GM12878 (cell line): ENCODE data around the gene CFAP20. TPM values are rescaled to one million over a fixed set of nuclear protein-coding genes. Genes with fewer than 3 reads are reported as not detected.

Experiments used
- ATAC-seq: fragments of 200-7000 bp; cut with Tn5 transposase; 3 replicates; pipeline ENCODE4 v1.9.1; 2020; ENCODE audit warnings: mild to moderate bottlenecking, moderate library complexity
- BruUV-seq: library from RNA; stranded (reverse); fragments of 400-500 nt; replicated peaks from 2 replicates; lab custom pipeline; 2021; lab: Mats Ljungman, UMichigan
- CTCF ChIA-PET: fragments of 300-600 bp; sonication (Branson Sonifier 250); formaldehyde crosslinking; extraction: SDS; loops from one replicate; lab custom pipeline; 2021; ENCODE audit warnings: inconsistent platforms; lab: Yijun Ruan, JAX
- POLR2A ChIA-PET: fragments of 350-600 bp; formaldehyde crosslinking; extraction: SDS; loops from one replicate; lab custom pipeline; 2021; ENCODE audit warnings: inconsistent platforms; lab: Charles Lee
- RAD21 ChIA-PET: fragments of 300-600 bp; sonication (Branson Sonifier 250); formaldehyde crosslinking; loops from one replicate; lab custom pipeline; 2023; ENCODE audit warnings: antibody characterized with exemption; ENCODE audit not compliant: unreplicated experiment; lab: Charles Lee
- SMC1A ChIA-PET: fragments of 300-600 bp; sonication (Branson Sonifier 250); formaldehyde crosslinking; loops from one replicate; lab custom pipeline; 2023; ENCODE audit not compliant: unreplicated experiment, uncharacterized antibody; lab: Charles Lee
- DNase-seq: peaks from one replicate; pipeline ENCODE4 v3.0.0-alpha.2; 2011; ENCODE audit warnings: low read depth, low spot score
- FAIRE-seq: peaks from 3 replicates; lab custom pipeline; 2011; peaks lifted over from hg19 to GRCh38; lab: Jason Lieb, UNC
- H2AFZ ChIP-seq: 2 replicates; pipeline ENCODE4 v1.6.0; 2011; ENCODE audit warnings: low read depth, low read length, control low read depth; ENCODE audit not compliant: control insufficient read depth
- H3K27ac ChIP-seq: 2 replicates; pipeline ENCODE4 v1.5.1; 2011; ENCODE audit warnings: control low read depth; ENCODE audit not compliant: control insufficient read depth, insufficient read depth
- H3K27me3 ChIP-seq, 2 experiments: replicated peaks in 1 of 2; 2 replicates each; pipeline versions ENCODE4 v1.6.0 to v1.6.1; 2011; ENCODE audit warnings: low read length in 1 of 2; ENCODE audit not compliant: control insufficient read depth in 2 of 2, insufficient read depth in 2 of 2
- H3K36me3 ChIP-seq, 2 experiments: 2 replicates each; pipeline ENCODE4 v1.5.1; 2011; ENCODE audit warnings: low read length in 1 of 2; ENCODE audit not compliant: control insufficient read depth in 2 of 2, insufficient read depth in 2 of 2
- H3K4me1 ChIP-seq: 2 replicates; pipeline ENCODE4 v1.6.1; 2011; ENCODE audit warnings: mild to moderate bottlenecking, low read length, moderate library complexity, mixed read lengths; ENCODE audit not compliant: control insufficient read depth, insufficient read depth
- H3K4me2 ChIP-seq: 2 replicates; pipeline ENCODE4 v1.6.0; 2011; ENCODE audit warnings: control low read depth; ENCODE audit not compliant: control insufficient read depth, insufficient read depth
- H3K4me3 ChIP-seq: fragments of 200-600 bp; sonication (generic); 2 replicates; pipeline ENCODE4 v1.5.1; 2016
- H3K79me2 ChIP-seq: 2 replicates; pipeline ENCODE4 v1.6.0; 2011; ENCODE audit warnings: low read length; ENCODE audit not compliant: control insufficient read depth, insufficient read depth
- H3K9ac ChIP-seq: 2 replicates; pipeline ENCODE4 v1.8.0; 2011; ENCODE audit warnings: low read length, control low read depth, mixed read lengths; ENCODE audit not compliant: control insufficient read depth, insufficient read depth
- H3K9me3 ChIP-seq: replicated peaks from 3 replicates; pipeline ENCODE4 v1.5.1; 2011; ENCODE audit warnings: mild to moderate bottlenecking, low read length; ENCODE audit not compliant: control insufficient read depth, insufficient read depth
- H4K20me1 ChIP-seq: 2 replicates; pipeline ENCODE4 v1.6.0; 2011; ENCODE audit not compliant: control insufficient read depth, insufficient read depth
- CREB1 ChIP-seq: IDR thresholded peaks from 2 replicates; pipeline ENCODE4 v1.6.1; 2012; ENCODE audit warnings: low read depth, mild to moderate bottlenecking, inconsistent platforms
- IRF4 ChIP-seq: IDR thresholded peaks from 2 replicates; pipeline ENCODE4 v1.6.1; 2011; ENCODE audit warnings: low read depth, low read length
- KLF5 ChIP-seq: fragments of 450-650 bp; IDR thresholded peaks from 2 replicates; pipeline ENCODE4 v1.6.1; 2014; ENCODE audit warnings: mild to moderate bottlenecking; ENCODE audit not compliant: partially characterized antibody
- MEF2A ChIP-seq: IDR thresholded peaks from 2 replicates; pipeline ENCODE4 v1.6.1; 2011; ENCODE audit warnings: low read depth, mild to moderate bottlenecking, low read length, moderate library complexity; ENCODE audit not compliant: insufficient read depth
- MLLT1 ChIP-seq: fragments of 450-650 bp; IDR thresholded peaks from 2 replicates; pipeline ENCODE4 v1.6.1; 2016; ENCODE audit warnings: mild to moderate bottlenecking
- REST ChIP-seq: IDR thresholded peaks from 2 replicates; pipeline ENCODE4 v1.6.1; 2012; ENCODE audit warnings: mild to moderate bottlenecking, low read depth, low read length
- SIX5 ChIP-seq: IDR thresholded peaks from 2 replicates; pipeline ENCODE4 v1.6.1; 2011; ENCODE audit warnings: mild to moderate bottlenecking, low read depth, low read length, moderate library complexity; ENCODE audit not compliant: severe bottlenecking
- SMAD1 ChIP-seq: fragments of 450-650 bp; IDR thresholded peaks from 2 replicates; pipeline ENCODE4 v1.6.1; 2018; ENCODE audit warnings: mild to moderate bottlenecking, low read depth; ENCODE audit not compliant: partially characterized antibody
- SMARCA5 ChIP-seq: fragments of 450-650 bp; IDR thresholded peaks from 2 replicates; pipeline ENCODE4 v1.6.1; 2017; ENCODE audit warnings: mild to moderate bottlenecking
- SMC3 ChIP-seq: IDR thresholded peaks from 2 replicates; pipeline ENCODE4 v1.6.1; 2011; ENCODE audit warnings: low read length, improper control_type of control experiment, borderline replicate concordance
- SUZ12 ChIP-seq: fragments of 200-600 bp; sonication (generic); IDR thresholded peaks from one replicate; pipeline ENCODE4 v1.6.1; 2018; ENCODE audit warnings: antibody characterized with exemption, mild to moderate bottlenecking; ENCODE audit not compliant: unreplicated experiment
- YBX1 ChIP-seq: fragments of 450-650 bp; IDR thresholded peaks from 2 replicates; pipeline ENCODE4 v1.6.1; 2016; ENCODE audit warnings: antibody characterized with exemption
- ZBED1 ChIP-seq: IDR thresholded peaks from 2 replicates; pipeline ENCODE4 v1.6.1; 2016; ENCODE audit warnings: borderline replicate concordance
- WGBS: methylation state at CpG from one replicate; pipeline ENCODE4 v1.1.6; 2016; ENCODE audit warnings: low lambda C conversion rate; ENCODE audit not compliant: insufficient replicate concordance, insufficient coverage; ENCODE audit errors: missing lambda C conversion rate; 5-methylcytosine and 5-hydroxymethylcytosine counted together
- in situ Hi-C: fragments of 300-500 bp; cut with MboI; formaldehyde crosslinking; loops from 9 replicates; pipeline ENCODE4 v1.14.3; 2018; ENCODE audit warnings: mixed read lengths
- intact Hi-C: fragments of 100-400 bp; cut with micrococcal nuclease; formaldehyde crosslinking; loops from one replicate; pipeline ENCODE4 v1.14.2; 2022; ENCODE audit not compliant: unreplicated experiment
- polyA plus RNA-seq, 11 experiments: library from polyadenylated mRNA; depleted of rRNA in 4 of 11; unstranded in 6 of 11; stranded (reverse) in 5 of 11; fragments of >200 nt; fragmentation: Nextera tagmentation in 4 of 11; fragmentation: Illumina TruSeq in 1 of 11; extraction: Ambion mirVana in 4 of 11; extraction: Trizol in 1 of 11; gene quantifications; 1 replicate in 1 of 11; 2 replicates in 10 of 11; pipeline versions ENCODE4 v1.2.1 to v1.2.3, GENCODE V29; 2011 to 2016; ENCODE audit warnings: inconsistent platforms in 2 of 11, missing spikeins in 2 of 11, low read depth in 1 of 11
- total RNA-seq, 4 experiments: library from RNA; depleted of rRNA in 3 of 4; stranded (reverse); fragments of >200 nt in 3 of 4; fragmentation: Illumina TruSeq in 1 of 4; extraction: Trizol in 1 of 4; gene quantifications; 2 replicates each; pipeline versions ENCODE4 v1.2.1 to v1.2.3, GENCODE V29; 2013 to 2021

The CFAP20 gene
- total and polyA plus RNA-seq, 10 of the 15 experiments (the other 5 are each of a cell fraction or from before 2014, with no cell fraction given): 10.9 to 61.7 (median 46.2) TPM

- Histone ChIP-seq H3K4me1 (peaks cover 3% of the 10 kb centered on the region; the same call in 1 of the 2 replicates), H3K4me2 (no peak overlapping the region), H3K9me3 (no peaks in the 10 kb centered on the region), H3K79me2 (no peaks in the 10 kb centered on the region), H3K36me3 (no peaks in the 10 kb centered on the region), H2AFZ (no peak overlapping the region), H4K20me1 (no peaks in the 10 kb centered on the region), H3K9ac (no peak overlapping the region), H3K27ac (no peak overlapping the region), H3K4me3 (no peak overlapping the region), H3K27me3 (no peaks in the 10 kb centered on the region)
- no peak for DNase-seq
- SMC1A ChIA-PET: interaction anchor here (1.0 to 6.2 kb wide), 5 partner anchors 8 to 22 kb away, joined by 3 to 50 read pairs (median 6); partner anchors contain the start of gene CFAP20
- CTCF ChIA-PET: interaction anchor here (0.6 to 3.5 kb wide), 6 partner anchors 10 to 18 kb away, joined by 3 to 28 read pairs (median 10); no protein-coding TSS in a partner anchor
- FAIRE-seq: no peak
- in situ Hi-C loops: no loop called here
- RAD21 ChIA-PET: interaction anchor here (1.1 to 4.0 kb wide), 3 partner anchors 14 to 83 kb away, joined by 5 to 24 read pairs (median 7); partner anchors contain the start of gene CFAP20
- POLR2A ChIA-PET: no interaction called here
- intact Hi-C loops: no loop called here
- WGBS: 94% methylated on average over 2 of the region's 2 CpGs
- no peak for ATAC-seq
- no TSS peak for BruUV-seq
- TF ChIP-seq CREB1 (no peak), SMAD1 (no peak), SMC3 (no peak), REST (no peak), ZBED1 (no peak), MEF2A (no peak), SIX5 (no peak), MLLT1 (no peak), SMARCA5 (no peak), YBX1 (no peak), SUZ12 (no peak), IRF4 (no peak), KLF5 (no peak)
Observed at GRCh38 chr16:58107709-58108108, 21.5 kb downstream of the CFAP20 start.
